AG10803 (cell line): Measurements from ENCODE around the gene ATXN7L2.

Experiments
- DNase-seq: peaks from one replicate; pipeline ENCODE4 v3.0.0; 2010; ENCODE audit warnings: low read depth
- H3K4me3 ChIP-seq: 2 replicates; pipeline ENCODE4 v1.5.1; 2011; ENCODE audit warnings: mild to moderate bottlenecking, low read length, control low read depth
- TF ChIP-seq, protein P1 (sequence below): conservative IDR thresholded peaks from 2 replicates; pipeline ENCODE4 v1.5.1; 2011; ENCODE audit warnings: mild to moderate bottlenecking, low read length, control low read depth, inconsistent platforms

ATXN7L2 gene

DNA sequence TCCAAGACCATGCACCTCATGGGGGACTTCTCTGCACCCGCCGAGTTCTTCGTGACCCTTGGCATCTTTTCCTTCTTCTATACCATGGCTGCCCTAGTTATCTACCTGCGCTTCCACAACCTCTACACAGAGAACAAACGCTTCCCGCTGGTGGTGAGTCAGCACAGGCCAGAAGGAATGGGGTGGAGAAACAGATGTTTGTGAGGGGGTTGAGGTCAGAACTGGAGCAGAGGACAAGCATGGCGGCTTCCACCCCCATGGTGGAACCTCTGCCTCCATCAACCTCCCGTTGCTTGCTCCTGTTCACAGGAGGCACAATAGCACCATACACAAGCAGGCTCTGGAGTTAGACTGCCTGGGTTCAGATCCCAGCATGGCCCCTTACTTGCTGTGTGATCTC lies 6.9 kb upstream of the ATXN7L2 start:
- TF ChIP-seq, protein P1, sequence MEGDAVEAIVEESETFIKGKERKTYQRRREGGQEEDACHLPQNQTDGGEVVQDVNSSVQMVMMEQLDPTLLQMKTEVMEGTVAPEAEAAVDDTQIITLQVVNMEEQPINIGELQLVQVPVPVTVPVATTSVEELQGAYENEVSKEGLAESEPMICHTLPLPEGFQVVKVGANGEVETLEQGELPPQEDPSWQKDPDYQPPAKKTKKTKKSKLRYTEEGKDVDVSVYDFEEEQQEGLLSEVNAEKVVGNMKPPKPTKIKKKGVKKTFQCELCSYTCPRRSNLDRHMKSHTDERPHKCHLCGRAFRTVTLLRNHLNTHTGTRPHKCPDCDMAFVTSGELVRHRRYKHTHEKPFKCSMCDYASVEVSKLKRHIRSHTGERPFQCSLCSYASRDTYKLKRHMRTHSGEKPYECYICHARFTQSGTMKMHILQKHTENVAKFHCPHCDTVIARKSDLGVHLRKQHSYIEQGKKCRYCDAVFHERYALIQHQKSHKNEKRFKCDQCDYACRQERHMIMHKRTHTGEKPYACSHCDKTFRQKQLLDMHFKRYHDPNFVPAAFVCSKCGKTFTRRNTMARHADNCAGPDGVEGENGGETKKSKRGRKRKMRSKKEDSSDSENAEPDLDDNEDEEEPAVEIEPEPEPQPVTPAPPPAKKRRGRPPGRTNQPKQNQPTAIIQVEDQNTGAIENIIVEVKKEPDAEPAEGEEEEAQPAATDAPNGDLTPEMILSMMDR, result no peak
- no peak for DNase-seq

DNA sequence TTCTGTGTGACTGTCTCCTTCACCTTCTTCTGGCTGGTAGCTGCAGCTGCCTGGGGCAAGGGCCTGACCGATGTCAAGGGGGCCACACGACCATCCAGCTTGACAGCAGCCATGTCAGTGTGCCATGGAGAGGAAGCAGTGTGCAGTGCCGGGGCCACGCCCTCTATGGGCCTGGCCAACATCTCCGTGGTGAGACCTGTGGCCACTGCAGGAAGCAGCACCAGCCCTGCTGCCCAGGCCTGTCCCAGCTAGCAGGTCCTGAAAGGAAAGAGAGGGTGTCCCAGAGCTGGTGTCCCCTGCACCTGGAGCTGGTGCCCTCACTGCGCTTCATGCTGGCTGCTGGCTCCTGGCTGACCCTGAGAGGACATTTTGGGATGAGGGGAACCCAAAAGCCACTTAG lies 5.9 kb upstream of the ATXN7L2 start:
- DNase-seq, result no peak
- TF ChIP-seq, protein P1, result no peak
- no peak overlapping the region for H3K4me3 ChIP-seq

More for the DNA sequence above, 6.9 kb upstream of the ATXN7L2 start:
- no peak overlapping the region for H3K4me3 ChIP-seq

DNA sequence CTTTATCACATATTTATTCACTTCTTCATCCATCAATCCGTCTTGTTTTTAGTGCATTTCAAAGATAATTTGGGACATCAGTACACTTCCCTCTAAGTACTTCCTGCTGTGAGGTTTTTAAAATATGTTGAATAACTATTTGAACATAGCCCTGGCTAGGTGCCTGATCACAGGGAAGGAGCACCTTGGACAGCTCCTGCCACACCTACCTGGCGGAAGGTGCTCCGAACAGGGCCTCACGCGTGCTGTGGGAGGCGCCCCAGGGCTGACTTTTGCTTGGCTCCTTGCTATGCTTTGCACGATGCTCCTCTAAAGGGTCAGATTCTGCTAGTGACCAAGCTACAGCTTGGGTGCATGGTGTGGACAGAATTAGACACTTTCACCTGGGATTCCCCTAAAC lies 4.9 kb upstream of the ATXN7L2 start:
- TF ChIP-seq, protein P1, result no peak
- no peak for DNase-seq
- H3K4me3 ChIP-seq, result no peak overlapping the region

DNA sequence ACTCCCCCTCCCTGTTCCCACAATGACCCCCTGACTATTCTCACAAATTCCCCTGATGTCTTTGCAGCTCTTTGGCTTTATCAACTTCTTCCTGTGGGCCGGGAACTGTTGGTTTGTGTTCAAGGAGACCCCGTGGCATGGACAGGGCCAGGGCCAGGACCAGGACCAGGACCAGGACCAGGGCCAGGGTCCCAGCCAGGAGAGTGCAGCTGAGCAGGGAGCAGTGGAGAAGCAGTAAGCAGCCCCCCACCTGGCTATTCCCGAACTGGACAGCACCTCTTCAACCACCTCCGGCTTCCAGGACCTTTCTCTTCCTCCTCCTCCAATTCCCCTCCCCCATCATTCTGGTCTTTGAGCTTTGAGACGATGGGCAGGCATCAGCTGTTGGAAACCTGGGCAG lies 4.4 kb upstream of the ATXN7L2 start:
- TF ChIP-seq, protein P1, result no peak
- H3K4me3 ChIP-seq, result no peak overlapping the region
- no peak for DNase-seq

DNA sequence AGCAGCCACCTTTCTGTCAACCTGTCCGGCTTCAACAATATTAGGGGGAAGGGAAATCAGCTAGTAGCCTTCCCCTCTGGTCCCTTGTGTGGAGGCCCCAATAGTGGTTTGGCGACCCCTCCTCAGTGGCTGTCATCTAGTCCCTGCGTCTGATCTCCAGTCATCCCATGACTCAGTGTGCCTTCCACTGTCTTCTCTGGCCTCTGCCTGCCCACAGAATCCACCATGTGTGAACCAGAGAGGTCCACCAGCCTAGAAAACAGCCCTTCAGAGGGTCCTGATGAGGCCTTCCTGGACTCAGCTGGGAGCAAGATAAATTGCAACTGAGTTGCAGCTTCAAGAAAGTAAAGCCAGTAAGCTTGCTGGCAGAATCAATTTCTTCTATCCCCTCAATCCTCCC lies 3.8 kb upstream of the ATXN7L2 start:
- no peak for DNase-seq
- TF ChIP-seq, protein P1, result no peak
- no peak overlapping the region for H3K4me3 ChIP-seq

DNA sequence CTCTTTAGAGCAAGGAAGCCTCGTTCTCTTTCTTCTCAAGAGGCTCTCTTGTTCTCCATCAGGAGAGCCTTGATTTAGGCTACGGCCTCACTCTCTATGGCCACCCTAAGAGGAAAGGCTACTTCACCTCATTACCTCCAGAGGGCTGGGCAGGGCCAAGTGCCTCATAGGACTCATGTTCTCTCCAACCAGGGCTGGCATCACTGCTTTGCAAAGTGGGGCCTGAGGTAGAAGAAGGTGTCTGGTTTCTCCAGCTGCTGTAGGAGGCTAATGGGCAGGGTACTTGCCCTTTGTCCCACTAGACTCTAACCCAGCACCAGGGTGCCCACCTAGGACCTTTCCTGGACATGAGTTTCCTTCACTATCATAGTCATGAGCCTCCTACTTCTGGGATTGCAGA lies 2.1 kb upstream of the ATXN7L2 start:
- TF ChIP-seq, protein P1, result no peak
- no peak for DNase-seq
- no peak overlapping the region for H3K4me3 ChIP-seq

DNA sequence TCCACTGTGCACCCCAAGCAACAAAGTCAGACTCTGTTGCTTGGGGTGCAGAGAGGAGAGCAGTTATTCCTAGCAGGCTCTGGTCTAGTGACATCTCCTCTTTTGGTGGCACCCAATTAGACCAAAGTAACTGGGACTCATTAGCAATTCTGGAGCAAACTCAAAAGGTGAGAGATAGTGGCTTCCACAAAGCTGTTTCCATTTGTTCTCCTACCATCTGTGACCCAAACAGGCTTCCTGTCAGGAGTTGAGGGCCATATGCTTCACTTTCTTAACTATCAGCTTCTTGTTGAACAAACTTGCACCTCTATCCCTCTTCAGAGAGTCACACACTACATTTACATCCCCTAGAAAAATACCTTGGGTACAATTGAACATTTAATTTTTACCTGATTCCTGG lies 1.5 kb upstream of the ATXN7L2 start:
- DNase-seq, result no peak
- TF ChIP-seq, protein P1, result no peak
- H3K4me3 ChIP-seq, result no peak overlapping the region
